Hematopoietic multipotent progenitor cell treated with erythropoietin and hydrocortisone succinate and interleukin-3 and kit ligand, for 15 days (in vitro differentiated cells): ENCODE data around the gene WDR47.
"Not testable (repeated sequence)": the region's sequence is repeated elsewhere in the genome, so short reads cannot be mapped to it uniquely, and the experiment has no call there.

Source experiments
- DNase-seq: peaks from one replicate; pipeline ENCODE4 v3.0.0-alpha.2; 2015; ENCODE audit warnings: low spot score

The WDR47 gene

GRCh38 chr1:109052145-109052544 lies 10.2 kb upstream of the WDR47 start:
- DNase-seq: not testable (repeated sequence)

DNA sequence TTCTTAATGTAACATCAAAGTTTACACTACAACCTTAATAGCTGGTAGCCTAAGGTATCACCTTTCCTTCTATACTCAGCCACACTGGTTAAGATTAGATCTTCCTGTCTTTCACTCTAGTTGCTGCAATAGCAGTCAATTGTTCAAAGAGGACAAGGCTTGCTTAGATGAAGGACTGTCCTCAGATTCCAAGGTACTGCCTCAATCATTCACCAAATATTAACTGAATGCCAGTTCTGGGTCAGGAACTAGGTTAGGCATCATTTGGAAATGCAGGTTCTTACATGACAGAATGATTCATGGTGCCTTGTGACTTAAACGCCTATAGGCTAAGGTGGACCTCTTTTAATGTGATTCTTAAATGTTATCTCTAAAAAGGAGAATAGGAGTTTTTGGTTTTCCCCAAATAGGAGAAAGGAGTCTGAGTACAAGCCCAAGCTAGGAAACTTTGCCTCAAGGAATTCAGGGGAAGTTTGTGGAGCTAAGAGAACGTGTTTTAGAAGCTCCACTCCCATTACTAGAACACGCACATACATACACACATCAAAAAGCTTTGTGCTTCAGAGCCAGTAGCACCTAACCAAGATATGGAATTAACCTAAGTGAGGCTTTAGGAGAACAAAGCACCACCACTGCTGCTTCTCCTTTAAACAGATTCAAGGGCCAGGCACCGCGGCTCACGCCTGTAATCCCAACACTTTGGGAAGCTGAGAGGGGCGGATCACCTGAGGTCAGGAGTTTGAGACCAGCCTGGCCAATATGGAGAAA lies 8.5 kb upstream of the WDR47 start:
- no peak for DNase-seq

- DNase-seq: no peak
These were observed 6.4 kb upstream of the WDR47 start for GRCh38 chr1:109048335-109048734.

GRCh38 chr1:109047339-109047738 lies 5.4 kb upstream of the WDR47 start:
- DNase-seq: no peak

- no peak for DNase-seq
These were observed 4.8 kb upstream of the WDR47 start for GRCh38 chr1:109046671-109047070.

- DNase-seq: no peak
These were observed 3.7 kb upstream of the WDR47 start for GRCh38 chr1:109045595-109045994.

DNA sequence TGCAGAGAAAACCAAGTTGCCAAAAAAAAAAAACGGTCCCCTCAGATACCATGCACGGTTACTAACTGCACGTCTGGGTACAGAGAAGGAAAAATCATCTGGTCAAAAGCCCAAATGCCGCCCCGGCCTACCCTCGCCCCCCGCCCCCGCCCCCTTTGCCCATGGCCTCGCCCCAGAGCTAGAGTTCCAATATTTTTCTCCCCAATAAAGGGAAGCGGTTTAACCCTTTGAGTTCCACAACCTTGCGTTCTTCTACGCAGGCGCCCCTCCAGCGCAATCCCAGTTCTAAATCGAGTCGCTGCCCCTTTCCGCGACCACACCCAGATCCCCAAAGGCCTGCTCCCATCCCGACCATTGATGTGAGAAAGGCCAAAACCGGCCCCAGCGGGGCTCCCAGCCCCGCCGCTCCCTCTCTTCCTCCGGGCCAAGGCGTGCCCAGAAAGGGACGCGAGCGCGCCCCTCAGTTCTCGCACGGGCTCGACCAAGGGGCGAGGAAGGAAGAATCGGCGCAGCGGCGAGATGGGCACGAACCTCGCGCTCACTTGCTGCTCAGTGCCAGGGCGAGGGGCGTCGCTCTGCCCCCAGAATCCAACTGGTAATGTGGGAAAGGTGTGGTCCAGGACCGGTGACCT lies 797 bp downstream of the WDR47 start:
- no peak for DNase-seq

DNA sequence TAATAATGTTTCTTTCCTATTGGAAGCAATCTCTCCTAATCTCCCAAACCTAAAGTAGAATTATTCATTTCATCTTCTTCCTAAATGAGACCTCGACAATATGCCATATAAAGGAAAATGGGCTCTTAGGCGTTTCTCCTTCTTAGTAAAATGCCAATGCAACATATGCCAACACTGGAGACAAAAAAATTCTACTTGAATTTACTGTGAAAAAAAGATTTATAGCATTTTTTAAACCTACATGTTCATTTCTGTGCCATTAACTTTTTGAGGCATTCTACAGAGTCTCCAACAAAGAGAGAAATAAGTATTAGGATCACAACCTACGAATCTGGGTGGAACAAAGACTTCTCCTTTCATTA lies 1.3 kb downstream of the WDR47 start:
- DNase-seq: no peak

- DNase-seq: no peak
These were observed 7.5 kb downstream of the WDR47 start for GRCh38 chr1:109034382-109034781.

- not testable (repeated sequence) for DNase-seq
These were observed 12.4 kb downstream of the WDR47 start for GRCh38 chr1:109029493-109029892.

GRCh38 chr1:109027841-109028240 lies 14.1 kb downstream of the WDR47 start:
- DNase-seq: peak; percentile 16

- no peak for DNase-seq
These were observed 16.2 kb downstream of the WDR47 start for GRCh38 chr1:109025694-109026093.

GRCh38 chr1:109024646-109025045 lies 17.3 kb downstream of the WDR47 start:
- DNase-seq: no peak

GRCh38 chr1:109020693-109021257 lies 21.1 kb downstream of the WDR47 start:
- no peak for DNase-seq

- not testable (repeated sequence) for DNase-seq
These were observed 24.2 kb downstream of the WDR47 start for GRCh38 chr1:109017719-109018118.

GRCh38 chr1:109017134-109017533 lies 24.8 kb downstream of the WDR47 start:
- DNase-seq: no peak

DNA sequence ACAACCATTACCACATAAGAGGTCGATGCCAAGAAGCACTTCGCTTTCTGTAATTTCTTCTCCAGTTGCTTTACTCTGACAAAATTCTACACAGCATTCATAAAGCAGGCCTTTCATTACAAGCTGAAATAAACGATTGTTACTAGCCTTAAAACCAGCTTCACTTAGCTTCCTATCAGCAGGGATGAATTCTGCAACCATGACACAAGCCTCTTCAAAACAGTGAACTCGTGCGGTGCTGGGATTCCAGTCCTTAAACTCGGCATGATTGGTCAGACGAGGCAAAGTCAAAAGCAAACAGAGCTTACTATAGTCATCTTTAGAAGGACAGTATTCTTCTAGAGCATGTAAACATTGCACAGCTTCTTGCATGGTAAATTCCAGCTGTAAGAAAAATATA lies 30.6 kb downstream of the WDR47 start:
- no peak for DNase-seq

DNA sequence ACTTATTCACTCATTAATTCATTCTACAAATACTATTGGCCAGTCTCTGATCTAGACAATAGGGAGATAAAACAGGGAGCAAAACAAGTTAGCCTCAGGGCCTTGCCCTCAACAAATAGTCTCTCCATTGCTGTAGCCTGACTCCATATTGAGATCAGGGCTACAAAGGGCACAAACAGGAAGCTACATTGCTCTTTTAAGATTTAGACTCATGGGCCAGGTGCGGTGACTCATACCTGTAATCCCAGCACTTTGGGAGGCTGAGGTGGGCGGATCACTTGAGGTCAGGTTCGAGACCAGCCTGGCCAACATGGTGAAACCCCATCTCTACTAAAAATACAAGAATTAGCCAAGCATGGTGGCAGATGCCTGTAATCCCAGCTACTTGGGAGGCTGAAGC lies 45.3 kb downstream of the WDR47 start:
- DNase-seq: not testable (repeated sequence)

- no peak for DNase-seq
These were observed 58.8 kb downstream of the WDR47 start for GRCh38 chr1:108983114-108983513.

DNA sequence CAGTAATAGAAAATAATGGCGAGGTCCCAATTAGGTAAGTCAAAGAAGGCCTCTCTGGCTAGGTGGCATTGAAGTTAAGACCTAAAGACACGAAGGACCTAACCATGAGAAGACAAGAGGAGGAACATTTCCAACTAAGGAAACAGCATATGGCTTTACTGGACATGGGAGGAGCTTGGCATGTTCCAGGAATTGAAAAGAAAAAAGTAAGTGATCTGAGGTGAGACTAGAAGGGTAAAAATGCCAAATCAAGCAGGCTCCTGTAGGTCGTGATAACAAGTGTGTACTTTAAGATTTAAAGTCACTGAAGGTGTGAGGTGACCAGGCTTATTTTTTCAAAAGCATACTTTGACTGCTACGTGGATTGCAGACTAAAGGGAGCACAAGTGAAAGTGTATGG lies 65.2 kb downstream of the WDR47 start:
- DNase-seq: no peak

DNA sequence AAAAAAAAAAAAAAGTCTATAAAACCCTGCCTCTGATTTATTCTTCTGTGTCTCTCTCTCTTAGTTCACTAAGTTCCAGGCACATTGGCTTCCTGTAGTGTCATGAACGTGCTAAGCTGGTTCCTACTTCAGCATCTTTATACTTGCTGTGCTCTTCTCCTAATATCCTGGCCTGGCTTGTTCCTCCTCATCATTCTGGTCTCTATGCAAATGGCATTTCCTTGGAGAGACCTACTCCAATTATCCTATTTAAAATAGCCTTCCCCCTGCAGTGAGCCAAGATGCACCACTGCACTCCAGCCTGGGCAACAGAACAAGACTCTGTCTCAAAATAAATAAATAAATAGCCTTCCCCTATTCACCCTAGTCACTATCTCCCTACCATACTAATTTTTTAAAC lies 69.0 kb downstream of the WDR47 start:
- DNase-seq: no peak

- no peak for DNase-seq
These were observed 72.6 kb downstream of the WDR47 start for GRCh38 chr1:108969346-108969745.

DNA sequence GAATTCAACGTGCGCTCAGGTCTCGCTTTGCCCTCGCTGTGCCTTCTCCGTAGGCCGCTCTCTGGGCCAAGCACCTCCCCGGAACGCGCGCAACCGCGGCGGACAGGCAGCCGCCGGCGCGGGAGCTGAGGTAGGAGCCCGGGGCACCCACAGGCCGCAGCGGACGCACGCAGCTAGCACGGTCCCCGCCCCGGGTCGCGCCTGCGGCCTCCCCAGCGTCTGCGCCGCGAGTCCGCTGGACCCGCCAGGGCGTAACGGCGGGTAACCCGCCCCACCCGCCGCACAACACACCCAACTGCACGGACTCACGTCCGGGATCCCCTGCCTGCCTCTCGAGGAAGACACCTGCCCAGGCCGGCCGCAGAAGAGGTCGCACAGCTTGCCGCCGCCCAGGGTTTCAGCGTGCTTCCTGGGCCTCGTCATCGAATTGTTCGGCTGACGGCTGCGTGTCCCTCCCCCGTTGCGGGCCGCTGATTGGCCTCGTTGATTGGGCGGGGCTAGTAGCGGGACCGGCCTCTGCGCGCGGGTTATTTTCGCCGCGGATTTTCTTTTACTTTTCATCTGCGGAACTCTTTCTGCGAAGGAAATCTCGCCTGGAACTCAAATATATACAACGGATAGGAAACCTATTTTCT lies 78.7 kb downstream of the WDR47 start, which contains the start of gene CLCC1:
TSS of gene CLCC1 (minus strand) at position 433 of the 635 bp plus-strand sequence. CDS start 13,047 bp downstream, outside the sequence.
- DNase-seq: peak; percentile 90
